OCI-LY7 (cell line): ENCODE results near the gene CD300A. TPM values are rescaled to one million over a fixed set of nuclear protein-coding genes. Genes with fewer than 3 reads are reported as not detected.

Experiments
- BruUV-seq: library from RNA; stranded (reverse); fragments of 400-500 nt; replicated peaks from 2 replicates; lab custom pipeline; 2021; lab: Mats Ljungman, UMichigan
- CTCF ChIA-PET: fragments of 300-600 bp; sonication (Branson Sonifier 250); formaldehyde crosslinking; loops from one replicate; lab custom pipeline; 2022; ENCODE audit warnings: antibody characterized with exemption; ENCODE audit not compliant: unreplicated experiment; lab: Charles Lee
- POLR2A ChIA-PET: fragments of 300-600 bp; sonication (Branson Sonifier 250); formaldehyde crosslinking; loops from one replicate; lab custom pipeline; 2022; ENCODE audit warnings: antibody characterized with exemption; lab: Charles Lee
- DNase-seq: peaks from one replicate; pipeline ENCODE4 v3.0.0-alpha.2; 2015; ENCODE audit warnings: low spot score
- H2AFZ ChIP-seq: fragments of 200-600 bp; sonication (generic), shearing (Covaris generic); 2 replicates; pipeline ENCODE4 v1.6.1; 2014; ENCODE audit warnings: mild to moderate bottlenecking, antibody characterized with exemption, low read length, moderate library complexity
- H3K27ac ChIP-seq: fragments of 200-600 bp; sonication (generic); 2 replicates; pipeline ENCODE4 v1.5.1; 2014; ENCODE audit warnings: mixed run types, low read depth, mild to moderate bottlenecking, moderate library complexity, low read length, inconsistent platforms; ENCODE audit not compliant: poor library complexity, severe bottlenecking
- H3K36me3 ChIP-seq: fragments of 200-600 bp; sonication (generic); 2 replicates; pipeline ENCODE4 v1.6.1; 2014; ENCODE audit warnings: mild to moderate bottlenecking, antibody characterized with exemption, low read length, moderate library complexity, mixed read lengths; ENCODE audit not compliant: insufficient read depth
- H3K4me1 ChIP-seq: fragments of 200-600 bp; sonication (generic); 2 replicates; pipeline ENCODE4 v1.5.1; 2014; ENCODE audit warnings: mild to moderate bottlenecking, low read length; ENCODE audit not compliant: insufficient read depth, poor library complexity, severe bottlenecking
- H3K4me2 ChIP-seq: fragments of 200-600 bp; sonication (generic); 2 replicates; pipeline ENCODE4 v1.6.1; 2014; ENCODE audit warnings: mild to moderate bottlenecking, low read length
- H3K4me3 ChIP-seq: fragments of 200-600 bp; sonication (generic); 2 replicates; pipeline ENCODE4 v1.5.1; 2014; ENCODE audit warnings: mild to moderate bottlenecking, low read depth, low read length; ENCODE audit not compliant: poor library complexity, severe bottlenecking
- H3K79me2 ChIP-seq: fragments of 200-600 bp; sonication (generic); 2 replicates; pipeline ENCODE4 v1.6.1; 2016; ENCODE audit warnings: low read depth, mild to moderate bottlenecking, low read length, moderate library complexity, mixed read lengths; ENCODE audit not compliant: insufficient read depth
- H3K9me2 ChIP-seq: fragments of 200-600 bp; sonication (generic); 2 replicates; pipeline ENCODE4 v1.6.1; 2016; ENCODE audit warnings: mild to moderate bottlenecking, low read length, mixed read lengths; ENCODE audit not compliant: insufficient read depth
- H3K9me3 ChIP-seq: fragments of 200-600 bp; sonication (generic); 2 replicates; pipeline ENCODE4 v1.6.1; 2014; ENCODE audit warnings: mild to moderate bottlenecking, mixed run types, low read length, mixed read lengths
- H4K20me1 ChIP-seq: fragments of 200-600 bp; sonication (generic); 2 replicates; pipeline ENCODE4 v1.6.1; 2014; ENCODE audit warnings: mild to moderate bottlenecking, antibody characterized with exemption, low read length, moderate library complexity, mixed read lengths; ENCODE audit not compliant: insufficient read depth
- CTCF ChIP-seq: fragments of 200-600 bp; sonication (generic); conservative IDR thresholded peaks from 2 replicates; pipeline ENCODE4 v1.5.1; 2014; ENCODE audit warnings: mild to moderate bottlenecking, antibody characterized with exemption, low read length, moderate library complexity, mixed read lengths
- EZH2phosphoT487 ChIP-seq: fragments of 200-600 bp; sonication (generic); IDR thresholded peaks from 2 replicates; pipeline ENCODE4 v1.6.1; 2018; ENCODE audit warnings: low read depth, borderline replicate concordance, mild to moderate bottlenecking, mixed run types, antibody characterized with exemption, low read length, moderate library complexity, mixed read lengths
- intact Hi-C: fragments of 100-400 bp; cut with micrococcal nuclease; formaldehyde crosslinking; loops from one replicate; pipeline ENCODE4 v1.10.0; 2022; ENCODE audit not compliant: unreplicated experiment
- total RNA-seq, 2 experiments: library from RNA; depleted of rRNA in 1 of 2; stranded (reverse); fragments of >200 nt in 1 of 2; shearing (Covaris generic) in 1 of 2; gene quantifications; 2 replicates each; pipeline ENCODE4 v1.2.3, GENCODE V29; 2014 to 2022

Gene CD300A
- total RNA-seq, 2 experiments from 2014 or later = 3.5 to 6.7 TPM

- Histone ChIP-seq H3K27ac (no peak overlapping the region), H3K4me1 (peaks cover 36% of the 10 kb centered on the region), H2AFZ (no peak overlapping the region), H4K20me1 (no peaks in the 10 kb centered on the region), H3K36me3 (no peaks in the 10 kb centered on the region), H3K79me2 (no peaks in the 10 kb centered on the region), H3K9me2 (no peaks in the 10 kb centered on the region), H3K4me3 (no peak overlapping the region), H3K9me3 (no peaks in the 10 kb centered on the region), H3K4me2 (no peak overlapping the region)
- intact Hi-C loops = loop anchor here (10.0 kb wide), 1 partner anchor 236 kb away; the partner anchor contains the start of gene TTYH2
- CTCF ChIA-PET = no interaction called here
- no peak for TF ChIP-seq EZH2phosphoT487
- TF ChIP-seq CTCF = no peak
- POLR2A ChIA-PET = no interaction called here
- no TSS peak for BruUV-seq
- DNase-seq = no peak
These were observed 15.5 kb upstream of the CD300A start for GRCh38 chr17:74450925-74451403.

- no peak for DNase-seq
- no peaks in the 10 kb centered on the region for H3K9me3 ChIP-seq
- H3K4me1 ChIP-seq = peaks cover 42% of the 10 kb centered on the region
- no peaks in the 10 kb centered on the region for H3K9me2 ChIP-seq
- no peak overlapping the region for H3K4me2 ChIP-seq
- intact Hi-C loops = loop anchor here (10.0 kb wide), 1 partner anchor 237 kb away; the partner anchor contains the start of gene TTYH2
- ChIA-PET POLR2A (no interaction called here), CTCF (no interaction called here)
- no peaks in the 10 kb centered on the region for H3K79me2 ChIP-seq
- H4K20me1 ChIP-seq = no peaks in the 10 kb centered on the region
- no peak overlapping the region for H3K27ac ChIP-seq
- no peak for TF ChIP-seq CTCF
- no peak for TF ChIP-seq EZH2phosphoT487
- H3K36me3 ChIP-seq = no peaks in the 10 kb centered on the region
- H2AFZ ChIP-seq = no peak overlapping the region
- no peak overlapping the region for H3K4me3 ChIP-seq
- BruUV-seq = no TSS peak
These were observed 14.9 kb upstream of the CD300A start for GRCh38 chr17:74451557-74451956.

GRCh38 chr17:74452033-74452840 is 14.2 kb upstream of the CD300A start:
- H3K4me1 ChIP-seq = peaks cover 49% of the 10 kb centered on the region
- TF ChIP-seq CTCF (no peak), EZH2phosphoT487 (no peak)
- no peaks in the 10 kb centered on the region for H3K36me3 ChIP-seq
- no peaks in the 10 kb centered on the region for H3K9me2 ChIP-seq
- H3K4me3 ChIP-seq = no peak overlapping the region
- POLR2A ChIA-PET = no interaction called here
- no peak for DNase-seq
- CTCF ChIA-PET = no interaction called here
- no peaks in the 10 kb centered on the region for H3K9me3 ChIP-seq
- H3K4me2 ChIP-seq = peak overlapping the region; percentile 69
- H3K27ac ChIP-seq = no peak overlapping the region
- BruUV-seq = no TSS peak
- H3K79me2 ChIP-seq = no peaks in the 10 kb centered on the region
- H2AFZ ChIP-seq = no peak overlapping the region
- no peaks in the 10 kb centered on the region for H4K20me1 ChIP-seq
- intact Hi-C loops = loop anchor here (10.0 kb wide), 1 partner anchor 237 kb away; the partner anchor contains the start of gene TTYH2
